Ishikawa (cell line): Measurements from ENCODE around the gene CDCA3.

Source experiments
- CEBPB ChIP-seq: IDR thresholded peaks from 2 replicates; pipeline ENCODE4 v1.6.1; 2012
- CREB1 ChIP-seq: IDR thresholded peaks from 2 replicates; pipeline ENCODE4 v1.6.1; 2012; ENCODE audit warnings: low read depth
- EGR1 ChIP-seq: IDR thresholded peaks from 2 replicates; pipeline ENCODE4 v1.6.1; 2012
- EP300 ChIP-seq: IDR thresholded peaks from 2 replicates; pipeline ENCODE4 v1.6.1; 2012; ENCODE audit warnings: borderline replicate concordance
- FOXM1 ChIP-seq: IDR thresholded peaks from 2 replicates; pipeline ENCODE4 v1.6.1; 2012; ENCODE audit warnings: low read depth, borderline replicate concordance
- MAX ChIP-seq: IDR thresholded peaks from 2 replicates; pipeline ENCODE4 v1.6.1; 2012
- NFIC ChIP-seq: IDR thresholded peaks from 2 replicates; pipeline ENCODE4 v1.6.1; 2012
- RAD21 ChIP-seq: IDR thresholded peaks from 2 replicates; pipeline ENCODE4 v1.6.1; 2012; ENCODE audit warnings: low read depth
- REST ChIP-seq: IDR thresholded peaks from 2 replicates; pipeline ENCODE4 v1.6.1; 2012; ENCODE audit warnings: low read depth, mild to moderate bottlenecking
- TAF1 ChIP-seq: IDR thresholded peaks from 2 replicates; pipeline ENCODE4 v1.6.1; 2012; ENCODE audit warnings: low read depth, mild to moderate bottlenecking
- TCF12 ChIP-seq: IDR thresholded peaks from 2 replicates; pipeline ENCODE4 v1.6.1; 2012; ENCODE audit warnings: low read depth
- TEAD4 ChIP-seq: IDR thresholded peaks from 2 replicates; pipeline ENCODE4 v1.6.1; 2012
- YY1 ChIP-seq: IDR thresholded peaks from 2 replicates; pipeline ENCODE4 v1.6.1; 2012; ENCODE audit warnings: low read depth
- ZBTB7A ChIP-seq: IDR thresholded peaks from 2 replicates; pipeline ENCODE4 v1.6.1; 2012; ENCODE audit warnings: low read depth
- TF ChIP-seq, protein P1 (sequence below): IDR thresholded peaks from 2 replicates; pipeline ENCODE4 v1.6.1; 2012

CDCA3 gene

GRCh38 chr12:6827982-6828780, 22.9 kb downstream of the CDCA3 start, which contains the start of gene P3H3:
Gene P3H3 (plus strand): TSS chr12:6828407. CDS start chr12:6828441, 34 bp downstream.
- TF ChIP-seq MAX = 0 out of 2 replicates have a peak, but pooled peaks have one; percentile 20
- no peak for TF ChIP-seq YY1
- peak; percentile 11; the same call in 1 of the 2 replicates for TF ChIP-seq ZBTB7A

- TF ChIP-seq MAX (0 out of 2 replicates have a peak, but pooled peaks have one; percentile 39), EGR1 (0 out of 2 replicates have a peak, but pooled peaks have one; percentile 47), CEBPB (no peak), FOXM1 (no peak), NFIC (no peak), TAF1 (no peak; the same call in 1 of the 2 replicates), TCF12 (no peak), CREB1 (no peak), ZBTB7A (0 out of 2 replicates have a peak, but pooled peaks have one; percentile 11), YY1 (no peak)
- TF ChIP-seq, protein P1, sequence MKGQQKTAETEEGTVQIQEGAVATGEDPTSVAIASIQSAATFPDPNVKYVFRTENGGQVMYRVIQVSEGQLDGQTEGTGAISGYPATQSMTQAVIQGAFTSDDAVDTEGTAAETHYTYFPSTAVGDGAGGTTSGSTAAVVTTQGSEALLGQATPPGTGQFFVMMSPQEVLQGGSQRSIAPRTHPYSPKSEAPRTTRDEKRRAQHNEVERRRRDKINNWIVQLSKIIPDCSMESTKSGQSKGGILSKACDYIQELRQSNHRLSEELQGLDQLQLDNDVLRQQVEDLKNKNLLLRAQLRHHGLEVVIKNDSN = peak; percentile 83
Measured at GRCh38 chr12:6827437-6827911, 23.6 kb downstream of the CDCA3 start.

DNA sequence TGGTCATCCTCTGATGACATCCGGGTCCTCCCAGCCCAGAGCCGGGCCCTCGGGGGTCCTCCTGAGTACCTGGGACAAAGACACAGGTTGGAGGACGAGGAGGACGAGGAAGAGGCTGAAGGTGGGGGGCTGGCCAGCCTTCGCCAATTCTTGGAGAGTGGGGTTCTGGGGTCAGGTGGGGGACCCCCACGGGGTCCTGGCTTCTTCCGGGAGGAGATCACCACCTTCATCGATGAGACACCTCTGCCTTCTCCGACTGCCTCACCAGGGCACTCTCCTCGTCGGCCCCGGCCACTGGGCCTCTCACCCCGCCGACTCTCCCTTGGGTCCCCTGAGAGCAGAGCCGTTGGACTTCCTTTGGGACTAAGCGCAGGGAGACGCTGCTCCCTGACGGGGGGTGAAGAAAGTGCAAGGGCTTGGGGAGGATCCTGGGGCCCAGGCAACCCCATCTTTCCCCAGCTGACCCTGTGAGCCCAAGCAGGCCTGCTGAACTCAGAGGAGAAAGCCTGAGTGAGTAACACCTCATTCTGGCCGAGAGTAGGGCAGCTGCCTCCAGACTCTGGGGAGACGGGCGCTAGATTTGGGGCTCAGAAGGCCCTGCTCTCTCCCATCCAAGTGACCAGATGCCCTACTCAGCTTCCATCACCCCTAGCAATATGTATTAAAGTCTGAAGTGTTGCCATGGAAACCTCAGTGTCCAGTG, 24.2 kb downstream of the CDCA3 start:
- TF ChIP-seq REST (no peak), FOXM1 (no peak), EGR1 (no peak), EP300 (no peak), MAX (no peak), TAF1 (no peak), RAD21 (no peak), NFIC (no peak), TCF12 (no peak), YY1 (no peak), CREB1 (no peak), CEBPB (no peak), ZBTB7A (no peak), TEAD4 (no peak)
- TF ChIP-seq, protein P1 = no peak

DNA sequence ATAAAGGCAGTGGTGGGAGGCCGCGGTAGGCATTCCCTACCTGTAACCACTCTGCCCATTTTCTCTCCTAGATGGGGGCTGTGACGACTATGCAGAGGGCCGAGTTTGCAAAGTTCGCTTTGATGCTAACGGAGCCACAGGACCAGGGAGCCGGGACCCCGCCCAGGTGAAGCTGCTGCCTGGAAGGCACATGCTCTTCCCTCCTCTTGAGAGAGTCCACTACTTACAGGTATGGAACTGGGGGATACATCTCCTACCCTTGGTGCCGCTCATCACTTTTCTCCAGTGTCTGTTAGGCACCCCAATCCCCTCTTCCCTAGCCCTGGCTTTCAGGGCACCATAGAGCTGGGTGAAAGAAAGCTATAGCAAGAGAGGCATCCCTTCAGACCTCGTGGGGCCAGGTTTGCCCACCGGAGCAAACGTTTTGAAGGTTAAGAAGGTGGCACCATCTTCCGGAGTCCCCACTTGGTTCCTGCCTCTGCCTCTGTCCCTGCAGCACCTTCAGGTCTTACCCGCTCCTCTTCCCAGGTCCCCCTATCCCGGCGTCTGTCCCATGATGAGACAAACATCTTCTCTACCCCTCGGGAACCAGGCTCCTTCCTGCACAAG, 24.9 kb downstream of the CDCA3 start:
- TF ChIP-seq FOXM1 (no peak), ZBTB7A (no peak), TAF1 (no peak), REST (no peak), YY1 (no peak), RAD21 (no peak), CREB1 (no peak)
- TF ChIP-seq, protein P1 = no peak
